Progenitor cell of endocrine pancreas (in vitro differentiated cells): Measurements from ENCODE around the gene HLCS. TPM values are rescaled to one million over a fixed set of nuclear protein-coding genes. Genes with fewer than 3 reads are reported as not detected.

Source experiments
- DNase-seq: peaks from one replicate; pipeline ENCODE4 v3.0.0; 2021; ENCODE audit warnings: low spot score; ENCODE audit not compliant: unreplicated experiment
- H3K27ac Mint-ChIP-seq: 2 replicates; pipeline ENCODE4 v1.8.0; 2021; ENCODE audit warnings: mild to moderate bottlenecking, moderate library complexity, mixed read lengths
- H3K27me3 Mint-ChIP-seq: 2 replicates; pipeline ENCODE4 v1.8.0; 2021; ENCODE audit warnings: mixed read lengths
- H3K36me3 Mint-ChIP-seq: 2 replicates; pipeline ENCODE4 v1.8.0; 2022; ENCODE audit warnings: mixed read lengths; ENCODE audit not compliant: insufficient read depth
- H3K4me1 Mint-ChIP-seq: 2 replicates; pipeline ENCODE4 v1.8.0; 2021; ENCODE audit warnings: low read depth, mixed read lengths
- H3K4me3 Mint-ChIP-seq: 2 replicates; pipeline ENCODE4 v1.8.0; 2021; ENCODE audit warnings: low read depth, mild to moderate bottlenecking, moderate library complexity, mixed read lengths
- H3K9me3 Mint-ChIP-seq: 2 replicates; pipeline ENCODE4 v1.8.0; 2021; ENCODE audit warnings: low read depth, mixed read lengths
- total RNA-seq: library from RNA; stranded (reverse); gene quantifications from 2 replicates; pipeline ENCODE4 v1.2.1, GENCODE V29; 2021
- TF ChIP-seq, protein P1 (sequence below): fragments of 200-600 bp; sonication (generic); IDR thresholded peaks from one replicate; pipeline ENCODE4 v1.5.0; 2021; ENCODE audit warnings: antibody characterized with exemption, mild to moderate bottlenecking; ENCODE audit not compliant: unreplicated experiment

HLCS gene
- total RNA-seq, 1 donor from 2014 or later: 34.3 TPM

DNA sequence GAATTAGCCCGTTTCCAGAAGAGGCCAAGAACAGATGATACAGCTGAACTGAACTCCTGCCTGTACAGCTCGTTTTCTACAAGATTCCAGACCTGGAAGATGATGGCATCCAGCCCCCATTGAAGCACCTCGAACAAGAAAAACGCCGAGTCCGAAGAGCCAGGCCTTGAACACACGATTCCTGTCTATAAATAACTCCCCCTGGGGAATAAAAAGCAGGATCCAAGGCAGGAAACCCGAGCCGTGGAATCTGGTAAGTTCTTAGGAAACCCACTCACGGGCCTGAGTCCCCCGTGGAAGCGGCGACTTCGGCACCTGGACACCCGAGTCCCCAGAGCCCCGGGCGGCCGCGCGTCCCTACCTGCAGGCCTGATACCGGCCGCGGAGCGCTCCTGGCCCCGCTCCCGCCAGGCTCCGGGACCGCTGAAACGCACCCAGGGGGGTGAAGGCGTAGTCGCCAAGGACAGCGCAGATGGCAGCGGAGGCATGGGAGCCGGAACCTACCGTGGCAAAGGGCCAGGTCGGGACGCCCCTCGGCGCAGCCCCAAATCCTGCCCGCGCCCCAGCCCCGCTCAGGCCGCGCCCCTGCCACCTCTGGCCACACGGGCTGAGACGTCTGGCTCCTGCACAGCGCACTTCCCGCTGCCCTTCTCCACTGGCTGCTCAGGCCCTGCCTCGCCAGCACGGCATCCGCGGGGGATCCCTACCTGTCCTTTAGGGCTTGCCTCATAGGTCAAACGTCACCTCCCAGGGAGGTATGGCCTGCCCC lies 14.0 kb upstream of the HLCS start:
- Mint-ChIP-seq H3K4me1 (peaks cover 16% of the 10 kb centered on the region), H3K27ac (peak overlapping the region; percentile 82), H3K4me3 (peak overlapping the region; percentile 72), H3K27me3 (no peaks in the 10 kb centered on the region), H3K36me3 (no peaks in the 10 kb centered on the region), H3K9me3 (no peaks in the 10 kb centered on the region)
- DNase-seq: peak; percentile 20
- TF ChIP-seq, protein P1, sequence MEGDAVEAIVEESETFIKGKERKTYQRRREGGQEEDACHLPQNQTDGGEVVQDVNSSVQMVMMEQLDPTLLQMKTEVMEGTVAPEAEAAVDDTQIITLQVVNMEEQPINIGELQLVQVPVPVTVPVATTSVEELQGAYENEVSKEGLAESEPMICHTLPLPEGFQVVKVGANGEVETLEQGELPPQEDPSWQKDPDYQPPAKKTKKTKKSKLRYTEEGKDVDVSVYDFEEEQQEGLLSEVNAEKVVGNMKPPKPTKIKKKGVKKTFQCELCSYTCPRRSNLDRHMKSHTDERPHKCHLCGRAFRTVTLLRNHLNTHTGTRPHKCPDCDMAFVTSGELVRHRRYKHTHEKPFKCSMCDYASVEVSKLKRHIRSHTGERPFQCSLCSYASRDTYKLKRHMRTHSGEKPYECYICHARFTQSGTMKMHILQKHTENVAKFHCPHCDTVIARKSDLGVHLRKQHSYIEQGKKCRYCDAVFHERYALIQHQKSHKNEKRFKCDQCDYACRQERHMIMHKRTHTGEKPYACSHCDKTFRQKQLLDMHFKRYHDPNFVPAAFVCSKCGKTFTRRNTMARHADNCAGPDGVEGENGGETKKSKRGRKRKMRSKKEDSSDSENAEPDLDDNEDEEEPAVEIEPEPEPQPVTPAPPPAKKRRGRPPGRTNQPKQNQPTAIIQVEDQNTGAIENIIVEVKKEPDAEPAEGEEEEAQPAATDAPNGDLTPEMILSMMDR: no peak

DNA sequence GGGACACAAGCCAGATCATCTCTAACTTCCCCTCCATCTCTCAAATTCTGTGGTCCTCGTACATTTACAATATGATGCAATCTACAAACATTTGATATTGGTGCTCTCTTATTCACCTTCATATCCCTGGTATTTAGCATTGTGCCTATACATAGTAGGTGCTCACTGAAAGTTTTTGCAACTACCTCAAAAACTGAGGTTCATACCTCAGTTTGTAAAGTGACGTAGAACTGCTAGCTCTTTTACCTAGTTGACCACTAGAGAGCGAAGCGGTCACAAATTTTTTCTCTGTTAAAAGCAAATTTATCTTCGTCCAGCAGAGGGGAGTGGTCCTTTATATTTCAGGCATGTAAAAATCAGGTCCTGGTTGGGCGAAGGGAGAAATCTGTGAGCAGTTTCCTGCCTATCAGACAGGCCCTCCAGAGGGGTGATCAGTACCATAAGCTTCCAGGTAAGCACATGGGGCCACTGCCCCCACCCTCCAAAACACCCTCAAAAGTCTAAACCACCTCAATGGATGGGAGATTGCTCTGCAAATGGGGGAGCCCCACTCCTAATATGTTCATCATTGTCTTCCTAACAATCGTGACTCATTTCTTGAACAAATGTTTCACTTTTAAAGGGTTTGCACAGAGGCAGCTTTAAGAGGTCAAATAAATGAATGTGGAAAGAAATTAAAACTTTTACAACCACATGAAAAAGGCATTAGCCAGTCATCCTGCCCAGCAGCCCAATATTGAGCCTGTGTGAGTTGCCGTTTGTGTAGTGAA lies 10.6 kb upstream of the HLCS start:
- Mint-ChIP-seq H3K9me3 (no peaks in the 10 kb centered on the region), H3K4me3 (no peak overlapping the region), H3K36me3 (peaks cover 2% of the 10 kb centered on the region), H3K27me3 (no peaks in the 10 kb centered on the region), H3K27ac (no peak overlapping the region), H3K4me1 (peaks cover 20% of the 10 kb centered on the region)
- no peak for DNase-seq
- TF ChIP-seq, protein P1: peak; percentile 65

DNA sequence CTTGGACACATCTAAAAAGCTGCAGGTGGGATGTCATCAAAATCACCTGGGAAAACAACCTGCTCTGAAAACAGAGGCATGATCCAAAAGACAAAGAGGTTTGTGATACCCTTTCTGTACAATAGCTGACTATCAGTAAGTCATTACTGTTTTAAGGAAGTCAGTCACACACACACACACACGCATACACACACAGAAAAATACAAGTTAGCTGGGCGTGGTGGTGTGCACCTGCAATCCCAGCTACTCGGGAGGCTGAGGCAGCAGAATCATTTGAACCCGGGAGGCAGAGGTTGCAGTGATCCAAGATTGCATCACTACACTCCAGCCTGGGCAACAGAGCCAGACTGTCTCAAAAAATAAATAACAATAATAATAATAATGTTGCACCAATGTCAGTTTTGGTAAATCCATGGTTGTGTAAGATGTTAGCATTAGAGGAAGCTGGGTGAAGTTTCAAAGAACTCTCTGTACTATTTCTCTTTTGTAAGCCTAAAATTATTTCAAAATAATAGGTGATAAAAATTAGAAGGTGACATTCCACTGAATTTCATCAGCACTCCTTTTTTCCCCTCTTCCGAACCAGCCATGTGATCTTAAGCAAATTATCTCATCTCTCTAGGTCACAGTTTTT lies 9.9 kb upstream of the HLCS start:
- Mint-ChIP-seq H3K27me3 (no peaks in the 10 kb centered on the region), H3K36me3 (peaks cover 3% of the 10 kb centered on the region), H3K9me3 (no peaks in the 10 kb centered on the region), H3K4me1 (peaks cover 20% of the 10 kb centered on the region), H3K27ac (no peak overlapping the region), H3K4me3 (no peak overlapping the region)
- DNase-seq: no peak
- TF ChIP-seq, protein P1: no peak

DNA sequence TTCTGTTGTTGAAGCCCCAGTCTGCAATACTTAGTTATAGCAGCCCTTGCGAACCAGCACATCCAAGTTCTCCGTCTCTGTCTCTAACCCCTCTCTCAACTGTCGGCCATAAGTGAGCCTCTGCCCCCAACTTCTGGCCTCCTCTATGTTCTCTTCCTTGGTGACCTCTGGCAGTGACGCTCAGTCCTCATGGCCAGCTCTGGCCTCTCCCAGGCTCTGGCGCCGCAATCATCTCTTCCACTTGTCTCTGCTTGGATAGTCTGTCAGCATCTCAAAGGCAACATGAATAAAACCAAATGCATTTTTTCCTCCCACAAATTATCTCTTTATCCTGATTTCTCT lies 8.4 kb upstream of the HLCS start:
- Mint-ChIP-seq H3K27ac (no peak overlapping the region), H3K4me1 (peaks cover 16% of the 10 kb centered on the region), H3K9me3 (no peaks in the 10 kb centered on the region), H3K27me3 (no peaks in the 10 kb centered on the region), H3K4me3 (no peak overlapping the region), H3K36me3 (peaks cover 3% of the 10 kb centered on the region)
- TF ChIP-seq, protein P1: no peak
- no peak for DNase-seq
